ENCODE results near the gene OR51E2.

DNA sequence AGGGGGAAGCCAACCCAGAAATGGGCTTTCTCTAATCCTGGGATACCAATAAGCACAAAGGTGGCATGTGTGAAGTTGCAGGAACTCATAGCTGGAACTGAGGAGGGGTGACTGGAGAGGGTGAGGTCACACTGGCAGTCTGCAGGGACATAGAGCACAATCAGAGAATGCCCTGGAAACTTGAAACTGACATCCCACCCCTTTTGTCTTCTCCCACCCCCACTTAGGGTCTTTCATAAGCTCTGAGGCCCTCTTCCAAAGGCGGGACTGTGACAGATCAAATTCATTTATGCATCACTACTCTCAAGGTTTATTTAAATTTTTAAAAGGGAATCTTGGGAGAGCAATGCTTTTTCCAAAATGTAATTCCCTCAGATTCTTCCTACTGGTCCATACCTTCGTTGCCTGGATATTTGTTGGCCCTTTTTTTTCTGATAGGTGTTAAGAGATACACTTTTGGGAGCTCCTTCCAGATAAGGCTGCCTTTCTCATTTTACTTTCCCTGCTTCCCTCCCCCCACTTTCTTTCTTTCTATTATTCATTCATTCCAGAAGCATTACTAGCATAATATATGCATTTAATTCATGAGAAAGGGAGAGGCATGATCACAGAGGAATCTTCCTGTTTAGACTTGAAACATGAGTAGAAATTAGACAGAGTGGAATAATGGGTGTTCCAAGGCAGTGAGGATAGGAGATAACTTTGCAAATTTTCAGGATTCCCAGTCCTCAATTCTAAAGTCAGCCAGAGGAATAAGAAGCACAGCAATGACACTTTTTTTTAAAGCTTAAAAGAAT is 14.8 kb downstream of the OR51E2 start:
- TF ChIP-seq FOXP2 (optimal IDR thresholded peaks at IDR 0.05; ENCODE audit: borderline replicate concordance, extremely low read depth, extremely low read length, insufficient read depth): no peak
- no peak for TF ChIP-seq TAF1 (IDR thresholded peaks at IDR 0.05; ENCODE audit: borderline replicate concordance, insufficient read depth, low read length)
